BLaER1 treated with 17β-estradiol and CSF1 and Interleukin-3, amounts not matched to agents 10 nM and 100 nM (cell line): ENCODE results near the gene PABPN1.
A peak's percentile ranks its signal among the peaks of the same experiment; 100 is the strongest.

Experiments
- H3K27ac ChIP-seq, 11 experiments: shearing (Covaris generic); formaldehyde crosslinking; 2 replicates each; pipeline ENCODE4 v1.8.1; 2022
- H3K27me3 ChIP-seq, 11 experiments: shearing (Covaris generic); formaldehyde crosslinking; 2 replicates each; pipeline ENCODE4 v1.8.1; 2022
- H3K36me3 ChIP-seq, 11 experiments: shearing (Covaris generic); formaldehyde crosslinking; 2 replicates each; pipeline ENCODE4 v1.8.1; 2022
- H3K4me1 ChIP-seq, 10 experiments: shearing (Covaris generic); formaldehyde crosslinking; 2 replicates each; pipeline ENCODE4 v1.8.1; 2022
- H3K4me2 ChIP-seq, 11 experiments: shearing (Covaris generic); formaldehyde crosslinking; 2 replicates each; pipeline ENCODE4 v1.8.1; 2022
- H3K4me3 ChIP-seq, 10 experiments: shearing (Covaris generic); formaldehyde crosslinking; 2 replicates each; pipeline ENCODE4 v1.8.1; 2022
- H3K9ac ChIP-seq, 11 experiments: shearing (Covaris generic); formaldehyde crosslinking; 2 replicates each; pipeline ENCODE4 v1.8.1; 2022
- H3K9me3 ChIP-seq, 11 experiments: shearing (Covaris generic); formaldehyde crosslinking; replicated peaks in 1 of 11; 2 replicates each; pipeline ENCODE4 v1.8.1; 2022
- H4K20me1 ChIP-seq, 11 experiments: shearing (Covaris generic); formaldehyde crosslinking; 2 replicates each; pipeline ENCODE4 v1.8.1; 2022
- Cebpa-rat ChIP-seq, 11 experiments: shearing (Covaris generic); IDR thresholded peaks; 2 replicates each; pipeline ENCODE4 v1.8.1; 2022

PABPN1 gene

DNA sequence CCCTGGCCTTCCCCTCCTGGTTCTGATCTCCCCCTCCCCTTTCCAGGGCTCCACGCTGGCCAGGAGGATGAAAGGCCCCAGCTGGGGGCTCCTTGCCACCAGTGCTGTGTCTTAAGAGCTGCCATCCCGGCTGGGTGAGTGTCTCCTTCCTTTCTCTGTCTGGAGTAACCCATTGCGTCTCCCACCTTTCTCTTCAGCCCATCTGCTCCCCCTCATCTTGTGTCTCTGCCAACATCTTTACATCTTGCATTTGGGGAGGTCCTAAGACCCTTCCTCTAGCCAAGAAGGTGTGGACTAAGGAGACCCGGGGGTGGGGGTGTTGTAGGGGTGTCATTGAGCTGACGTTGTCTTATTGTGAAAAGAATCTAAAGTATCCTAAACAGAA is 14.1 kb upstream of the PABPN1 start:
- Histone ChIP-seq H3K9ac (peak overlapping the region; percentile 80 to 96 (median 88)), H3K4me3 (peak overlapping the region; percentile 70 to 98 (median 80)), H3K4me2 (peak overlapping the region; percentile 88 to 100 (median 96)), H3K27me3 (no peaks in the 10 kb centered on the region), H3K9me3 (no peaks in the 10 kb centered on the region), H3K27ac (peak overlapping the region; percentile 77 to 88 (median 84)), H3K36me3 (peaks cover 23 to 48% (median 43%) of the 10 kb centered on the region in 11 experiments; a peak in 21 of 22 replicates), H3K4me1 (peaks cover 54 to 74% (median 64%) of the 10 kb centered on the region in 10 experiments), H4K20me1 (peaks cover 0 to 37% (median 12%) of the 10 kb centered on the region in 11 experiments; a peak in 13 of 22 replicates)
- TF ChIP-seq Cebpa-rat (IDR thresholded peaks at IDR 0.05), result no peak

DNA sequence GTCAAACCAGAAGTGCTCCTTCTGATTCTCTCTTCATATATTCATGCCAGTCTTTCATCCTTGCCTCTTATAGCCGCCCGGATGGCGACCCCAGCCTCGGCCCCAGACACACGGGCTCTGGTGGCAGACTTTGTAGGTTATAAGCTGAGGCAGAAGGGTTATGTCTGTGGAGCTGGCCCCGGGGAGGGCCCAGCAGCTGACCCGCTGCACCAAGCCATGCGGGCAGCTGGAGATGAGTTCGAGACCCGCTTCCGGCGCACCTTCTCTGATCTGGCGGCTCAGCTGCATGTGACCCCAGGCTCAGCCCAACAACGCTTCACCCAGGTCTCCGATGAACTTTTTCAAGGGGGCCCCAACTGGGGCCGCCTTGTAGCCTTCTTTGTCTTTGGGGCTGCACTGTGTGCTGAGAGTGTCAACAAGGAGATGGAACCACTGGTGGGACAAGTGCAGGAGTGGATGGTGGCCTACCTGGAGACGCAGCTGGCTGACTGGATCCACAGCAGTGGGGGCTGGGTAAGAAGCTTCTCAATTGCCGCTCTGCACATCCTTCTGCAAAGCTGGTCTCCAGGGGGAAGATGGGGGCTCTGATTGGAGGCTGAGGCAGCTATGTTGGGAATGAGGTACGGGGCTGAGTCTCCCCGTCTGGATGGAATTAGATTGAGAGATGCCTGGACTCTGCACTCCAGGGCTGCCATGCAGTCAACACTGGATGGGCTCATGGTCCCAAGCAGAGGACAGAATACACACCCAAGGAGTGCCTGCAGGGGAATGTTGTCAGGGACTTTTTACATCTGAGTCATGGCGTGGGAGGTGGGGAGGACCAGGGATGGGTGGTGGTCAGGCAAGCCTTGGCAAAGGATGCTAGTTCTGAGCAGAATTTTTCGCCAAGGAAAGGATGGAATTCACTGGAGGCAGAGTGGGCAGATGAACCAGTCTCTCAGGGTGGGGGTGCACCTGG is 13.3 kb upstream of the PABPN1 start:
- Histone ChIP-seq H3K4me2 (peak overlapping the region; percentile 88 to 100 (median 96)), H3K27me3 (no peaks in the 10 kb centered on the region), H3K4me1 (peaks cover 52 to 71% (median 60%) of the 10 kb centered on the region in 10 experiments), H4K20me1 (peaks cover 0 to 37% (median 12%) of the 10 kb centered on the region in 11 experiments; a peak in 13 of 22 replicates), H3K9ac (peak overlapping the region; percentile 80 to 96 (median 88); a peak in 20 of 22 replicates), H3K9me3 (no peaks in the 10 kb centered on the region), H3K27ac (peak overlapping the region in 7 of 11 experiments; percentile 78 to 88 (median 85); a peak in 7 of 22 replicates), H3K4me3 (peak overlapping the region; percentile 70 to 98 (median 80); a peak in 19 of 20 replicates), H3K36me3 (peaks cover 25 to 55% (median 49%) of the 10 kb centered on the region in 11 experiments; a peak in 21 of 22 replicates)
- no peak for TF ChIP-seq Cebpa-rat (IDR thresholded peaks at IDR 0.05)

DNA sequence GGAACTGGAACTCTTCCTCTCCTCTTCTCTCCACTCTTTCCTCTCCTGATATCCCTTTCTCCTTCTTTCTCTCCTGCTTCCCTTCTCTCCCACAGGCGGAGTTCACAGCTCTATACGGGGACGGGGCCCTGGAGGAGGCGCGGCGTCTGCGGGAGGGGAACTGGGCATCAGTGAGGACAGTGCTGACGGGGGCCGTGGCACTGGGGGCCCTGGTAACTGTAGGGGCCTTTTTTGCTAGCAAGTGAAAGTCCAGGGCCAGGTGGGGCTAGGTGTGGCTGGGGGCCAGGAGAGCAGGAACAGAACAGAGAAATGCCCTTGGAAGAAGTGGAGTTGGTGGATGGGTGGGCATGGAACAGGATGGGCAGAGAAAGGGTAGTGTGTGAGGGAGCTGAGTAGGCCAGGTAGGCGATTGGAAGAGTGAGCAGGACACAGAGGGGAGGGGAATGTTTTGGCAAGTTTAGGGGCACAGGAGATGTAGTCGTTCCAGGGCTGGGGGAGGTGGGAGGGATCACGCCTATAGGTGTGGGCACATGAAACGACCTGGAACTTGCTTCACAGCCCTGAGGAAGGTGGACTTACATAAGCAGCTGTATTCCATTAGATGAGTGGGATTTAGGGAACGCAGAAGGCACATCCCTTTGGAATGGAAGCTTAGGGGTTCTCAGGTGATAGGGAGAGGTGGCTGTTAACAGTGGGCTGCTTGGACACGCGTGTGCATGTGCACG is 12.4 kb upstream of the PABPN1 start:
- peak overlapping the region in 7 of 11 experiments; percentile 4 to 96 (median 89); a peak in 10 of 22 replicates for H3K9ac ChIP-seq
- peaks cover 29 to 64% (median 52%) of the 10 kb centered on the region in 11 experiments; a peak in 21 of 22 replicates for H3K36me3 ChIP-seq

DNA sequence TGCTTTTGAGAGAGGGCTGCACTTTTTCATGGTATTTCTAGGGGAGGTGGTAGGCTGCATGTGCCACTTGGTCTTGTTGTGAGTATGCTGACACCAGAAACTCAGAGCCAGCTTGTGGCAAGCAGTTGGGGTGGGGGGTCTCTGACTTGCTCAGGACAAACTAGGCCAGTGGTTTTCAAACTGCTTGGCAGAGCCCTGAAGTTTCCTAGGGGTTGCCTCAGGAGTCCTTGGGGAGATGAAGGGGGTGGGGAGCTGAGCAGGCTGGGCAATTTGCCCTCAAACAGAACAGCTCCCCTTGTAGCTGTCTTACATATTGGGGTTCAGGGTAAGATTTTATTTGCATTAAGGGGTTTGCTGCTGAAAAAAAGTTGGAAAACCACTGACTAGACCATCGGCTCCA is 10.7 kb upstream of the PABPN1 start:
- TF ChIP-seq Cebpa-rat (IDR thresholded peaks at IDR 0.05), result no peak
- Histone ChIP-seq H3K4me3 (no peak overlapping the region), H3K36me3 (peaks cover 29 to 72% (median 55%) of the 10 kb centered on the region in 11 experiments; a peak in 21 of 22 replicates), H3K27me3 (no peaks in the 10 kb centered on the region), H4K20me1 (peaks cover 0 to 37% (median 12%) of the 10 kb centered on the region in 11 experiments; a peak in 13 of 22 replicates), H3K9ac (0 out of 22 replicates have a peak overlapping the region, but pooled peaks of 1 of the 11 experiments have one; percentile 94), H3K9me3 (no peaks in the 10 kb centered on the region), H3K4me2 (peak overlapping the region in 2 of 11 experiments; percentile 88 to 99; a peak in 2 of 22 replicates), H3K4me1 (peaks cover 38 to 47% (median 43%) of the 10 kb centered on the region in 10 experiments), H3K27ac (no peak overlapping the region)

More for the DNA sequence above, 12.4 kb upstream of the PABPN1 start:
- peaks cover 0 to 37% (median 12%) of the 10 kb centered on the region in 11 experiments; a peak in 13 of 22 replicates for H4K20me1 ChIP-seq
- peak overlapping the region in 4 of 10 experiments; percentile 86 to 98 (median 96); a peak in 4 of 20 replicates for H3K4me3 ChIP-seq
- H3K4me1 ChIP-seq, result peaks cover 47 to 62% (median 52%) of the 10 kb centered on the region in 10 experiments
- no peaks in the 10 kb centered on the region for H3K27me3 ChIP-seq
- H3K9me3 ChIP-seq, result no peaks in the 10 kb centered on the region
- H3K27ac ChIP-seq, result no peak overlapping the region
- TF ChIP-seq Cebpa-rat (IDR thresholded peaks at IDR 0.05), result no peak
- peak overlapping the region; percentile 88 to 100 (median 96) for H3K4me2 ChIP-seq

DNA sequence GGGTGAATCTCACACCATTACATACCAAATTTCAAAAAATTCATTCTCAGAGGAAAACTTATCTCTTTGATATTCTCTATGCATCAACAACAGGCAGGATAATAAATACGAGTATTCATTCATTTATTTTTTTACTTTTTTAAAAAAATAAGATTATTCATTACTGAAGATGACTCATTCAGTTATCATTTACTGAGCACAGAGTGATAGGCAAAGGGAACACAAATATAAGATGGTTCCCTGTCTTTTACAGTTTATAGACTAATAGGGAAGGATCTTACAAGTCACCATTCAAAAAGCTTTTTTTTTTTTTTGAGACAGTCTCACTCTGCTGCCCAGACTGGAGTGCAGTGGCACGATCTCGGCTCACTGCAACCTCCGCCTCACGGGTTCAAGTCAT is 5.0 kb upstream of the PABPN1 start:
- H4K20me1 ChIP-seq, result peaks cover 0 to 6% (median 0%) of the 10 kb centered on the region in 11 experiments; a peak in 1 of 22 replicates
- H3K27ac ChIP-seq, result no peak overlapping the region
- H3K9ac ChIP-seq, result no peak overlapping the region
- H3K4me3 ChIP-seq, result no peak overlapping the region
- H3K36me3 ChIP-seq, result peaks cover 14 to 71% (median 40%) of the 10 kb centered on the region in 11 experiments; a peak in 20 of 22 replicates
- H3K27me3 ChIP-seq, result no peaks in the 10 kb centered on the region
- no peak for TF ChIP-seq Cebpa-rat (IDR thresholded peaks at IDR 0.05)
- peaks cover 0 to 6% (median 0%) of the 10 kb centered on the region in 11 experiments; a peak in 2 of 22 replicates for H3K9me3 ChIP-seq
- peaks cover 6 to 10% (median 9%) of the 10 kb centered on the region in 10 experiments; a peak in 15 of 20 replicates for H3K4me1 ChIP-seq
- no peak overlapping the region for H3K4me2 ChIP-seq

DNA sequence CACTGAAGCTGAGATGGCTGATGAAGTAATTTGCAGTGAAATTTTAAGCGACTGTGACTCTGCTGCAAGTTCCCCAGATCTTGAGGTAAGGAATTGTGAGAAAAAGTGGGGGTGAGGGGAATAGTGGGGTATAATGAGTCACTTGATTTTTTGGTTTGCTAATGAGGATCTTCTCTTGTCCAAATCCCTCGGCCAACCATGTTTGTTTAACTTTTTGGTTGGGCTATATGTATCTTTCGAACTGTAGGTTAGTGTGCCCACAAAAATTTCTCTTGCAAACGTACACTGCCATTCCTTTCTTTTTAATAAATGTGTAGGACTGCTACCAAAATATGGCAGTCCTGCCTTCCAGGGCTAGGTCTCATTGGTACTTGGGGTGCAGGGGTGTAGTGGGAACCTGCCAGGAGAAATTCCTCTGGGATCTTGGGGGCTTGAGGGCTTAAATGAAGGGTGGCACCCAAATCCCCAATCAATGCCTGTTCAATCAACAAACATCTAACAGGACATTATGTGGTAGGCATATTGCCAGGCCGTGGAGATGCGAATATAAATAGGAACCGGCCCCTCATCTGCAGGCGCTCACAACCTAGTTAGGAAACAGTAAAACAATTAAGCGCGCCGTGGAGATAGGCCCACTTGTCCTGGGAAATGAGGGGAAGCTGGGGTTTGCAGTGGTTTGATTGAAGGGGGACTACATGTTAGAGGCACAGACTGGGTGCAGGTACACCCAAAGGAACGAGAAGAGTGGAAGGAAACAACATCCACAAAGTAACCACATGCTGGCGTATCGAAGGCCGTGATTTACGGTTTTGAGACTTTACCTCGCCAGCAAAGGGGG is 1.3 kb upstream of the PABPN1 start:
- peak overlapping the region; percentile 79 to 99 (median 88) for H3K27ac ChIP-seq
- H3K4me2 ChIP-seq, result peak overlapping the region; percentile 54 to 95 (median 75)
- peak overlapping the region; percentile 48 to 99 (median 76); a peak in 20 of 22 replicates for H3K9ac ChIP-seq
- H3K27me3 ChIP-seq, result no peaks in the 10 kb centered on the region
- TF ChIP-seq Cebpa-rat (IDR thresholded peaks at IDR 0.05), result no peak
- H3K36me3 ChIP-seq, result peaks cover 28 to 67% (median 44%) of the 10 kb centered on the region in 11 experiments
- H3K4me1 ChIP-seq, result peaks cover 29 to 33% (median 32%) of the 10 kb centered on the region in 10 experiments
- peaks cover 21 to 31% (median 26%) of the 10 kb centered on the region in 11 experiments; a peak in 19 of 22 replicates for H4K20me1 ChIP-seq
- H3K9me3 ChIP-seq, result peaks cover 0 to 6% (median 0%) of the 10 kb centered on the region in 11 experiments; a peak in 2 of 22 replicates
- peak overlapping the region; percentile 34 to 70 (median 52); a peak in 19 of 20 replicates for H3K4me3 ChIP-seq
